Heart right ventricle (tissue), 16 donors: Measurements from ENCODE around the gene FADD. TPM values are rescaled to one million over a fixed set of nuclear protein-coding genes. Genes with fewer than 3 reads are reported as not detected.

Experiments used
- ATAC-seq, 8 donors: fragments of 200-7000 bp; cut with Tn5 transposase; one replicate each; pipeline ENCODE4 v1.9.1; 2020; ENCODE audit warnings: mild to moderate bottlenecking in 8 of 8, moderate library complexity in 8 of 8, moderate number of reproducible peaks in 1 of 8
- DNase-seq, 2 donors: peaks; one replicate each; pipeline ENCODE4 v3.0.0-alpha.2; 2020
- H3K27ac ChIP-seq, 10 donors: fragments of 200-600 bp; sonication (generic) in 2 of 10; one replicate each; pipeline versions ENCODE4 v1.5.0 to v1.8.0; 2020 to 2022; ENCODE audit warnings: mild to moderate bottlenecking in 3 of 10
- H3K27me3 ChIP-seq, 7 donors: fragments of 200-600 bp; one replicate each; pipeline ENCODE4 v1.8.0; 2021 to 2022; ENCODE audit warnings: mild to moderate bottlenecking in 2 of 7
- H3K36me3 ChIP-seq, 9 donors: fragments of 200-600 bp; sonication (generic) in 1 of 9; one replicate each; pipeline versions ENCODE4 v1.5.0 to v1.8.0; 2020 to 2022; ENCODE audit warnings: mild to moderate bottlenecking in 2 of 9
- H3K4me1 ChIP-seq, 9 donors: fragments of 200-600 bp; sonication (generic) in 1 of 9; one replicate each; pipeline versions ENCODE4 v1.5.0 to v1.8.0; 2020 to 2022; ENCODE audit warnings: mild to moderate bottlenecking in 4 of 9
- H3K4me3 ChIP-seq, 10 donors: fragments of 200-600 bp; sonication (generic) in 2 of 10; one replicate each; pipeline versions ENCODE4 v1.5.0 to v1.8.0; 2020 to 2022; ENCODE audit warnings: mild to moderate bottlenecking in 7 of 10, moderate library complexity in 2 of 10
- H3K9me3 ChIP-seq, 11 donors: fragments of 200-600 bp in 10 of 11; sonication (generic) in 2 of 11; one replicate each; pipeline versions ENCODE4 v1.5.0 to v1.8.0; 2013 to 2022; ENCODE audit warnings: mild to moderate bottlenecking in 2 of 11, control low read depth in 1 of 11, moderate library complexity in 1 of 11
- WGBS, 2 donors: extraction: QIAGEN DNeasy Blood & Tissue Kit; methylation state at CpG; one replicate each; pipeline ENCODE4 v1.1.7; 2013; ENCODE audit warnings: inconsistent platforms in 1 of 2; 5-methylcytosine and 5-hydroxymethylcytosine counted together
- intact Hi-C, 10 donors: fragments of 100-400 bp; cut with DNase I; formaldehyde crosslinking; loops; one replicate each; pipeline versions ENCODE4 v1.11.1 to v1.14.2; 2022
- polyA plus RNA-seq, 2 donors: library from polyadenylated mRNA; stranded (reverse); fragments of 200-250 nt; gene quantifications; one replicate each; pipeline ENCODE4 v1.2.3, GENCODE V29; 2013
- total RNA-seq, 10 donors: library from RNA; stranded (reverse); fragmentation: NEBNext Ultra II Directional in 3 of 10; extraction: Animal tissue kit (Norgen Biotek cat#: 25700) in 3 of 10; gene quantifications; one replicate each; pipeline versions ENCODE4 v1.2.1 to v1.2.4, GENCODE V29; 2021 to 2023
- TF ChIP-seq, protein P1 (sequence below), 9 donors: fragments of 200-600 bp; sonication (generic) in 2 of 9; IDR thresholded peaks; one replicate each; pipeline versions ENCODE4 v1.5.0 to v1.8.0; 2021 to 2022; ENCODE audit warnings: antibody characterized with exemption in 9 of 9, mild to moderate bottlenecking in 5 of 9, moderate library complexity in 1 of 9
- donor health status: Arrhythmogenic right ventricular cardiomyopathy.
- donor health status: ischemic (EF 13 %, LVEDD 7.1; RV severe dilation, severe dysfunction).
- donor health status: healthy with polysubstance abuse.
- donor health status: DM: no; HTN: yes; CAD: no.
- donor health status: DM: no; HTN: no; CAD: no.
- donor health status: ischemic (EF 25% LVEDD 6.9; RV normal size, moderate dysfunction).
- donor health status: ischemic (EF 25% LVEDD 5.7; RV mildly dilated, moderate dysfunction).
- donor health status: healthy.
- donor health status: DM: yes; HTN: yes; CAD: no.
- donor health status: Ischemic cardiomyopathy.
- donor health status: ischemic (EF 35%, LVEDD 5.7; RV mildly dilated, moderate dysfunction).
- donor health status: nonischemic (EF 11% LVEDD 7.7; RV severe dilation, severe dysfunction).
- donor health status: DM: yes; HTN: yes; CAD: no.
- donor health status: PGD.
- donor health status: ischemic (EF 29% LVEDD 5.4; RV normal size, mild dysfunction).
- donor health status: nonischemic (EF 23%, LVEDD 6.1; RV moderate dilation, normal function).

Gene FADD
- total and polyA plus RNA-seq, 12 donors, result 4.8 to 16.9 (median 9.0) TPM

DNA sequence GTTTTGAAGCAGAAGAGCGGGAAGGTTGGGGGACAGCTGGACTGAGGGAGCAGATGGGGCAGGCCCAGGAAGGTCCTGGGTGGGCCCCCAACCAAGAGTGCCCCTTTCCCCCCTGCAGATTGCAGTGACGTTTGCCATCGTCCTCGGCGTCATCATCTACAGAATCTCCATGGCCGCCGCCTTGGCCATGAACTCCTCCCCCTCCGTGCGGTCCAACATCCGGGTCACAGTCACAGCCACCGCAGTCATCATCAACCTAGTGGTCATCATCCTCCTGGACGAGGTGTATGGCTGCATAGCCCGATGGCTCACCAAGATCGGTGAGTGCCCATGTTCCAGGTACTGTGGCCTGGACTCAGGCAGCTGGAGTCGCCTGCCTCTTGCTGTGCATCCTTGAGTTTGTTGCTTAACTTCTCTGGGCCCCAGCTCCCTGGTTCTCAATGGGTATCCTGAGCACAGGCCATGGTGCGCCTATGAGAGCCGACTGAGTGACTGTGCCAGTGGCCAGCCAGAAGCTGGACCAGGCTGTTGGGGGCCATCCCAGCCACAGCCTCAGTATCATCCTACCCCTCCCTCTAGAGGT lies 42.0 kb upstream of the FADD start:
- intact Hi-C loops, result no loop called here
- no peaks in the 10 kb centered on the region for H3K9me3 ChIP-seq
- no peak overlapping the region for H3K27ac ChIP-seq
- ATAC-seq, result no peak
- peaks cover 0 to 7% (median 0%) of the 10 kb centered on the region in 7 donors for H3K27me3 ChIP-seq
- TF ChIP-seq, protein P1, sequence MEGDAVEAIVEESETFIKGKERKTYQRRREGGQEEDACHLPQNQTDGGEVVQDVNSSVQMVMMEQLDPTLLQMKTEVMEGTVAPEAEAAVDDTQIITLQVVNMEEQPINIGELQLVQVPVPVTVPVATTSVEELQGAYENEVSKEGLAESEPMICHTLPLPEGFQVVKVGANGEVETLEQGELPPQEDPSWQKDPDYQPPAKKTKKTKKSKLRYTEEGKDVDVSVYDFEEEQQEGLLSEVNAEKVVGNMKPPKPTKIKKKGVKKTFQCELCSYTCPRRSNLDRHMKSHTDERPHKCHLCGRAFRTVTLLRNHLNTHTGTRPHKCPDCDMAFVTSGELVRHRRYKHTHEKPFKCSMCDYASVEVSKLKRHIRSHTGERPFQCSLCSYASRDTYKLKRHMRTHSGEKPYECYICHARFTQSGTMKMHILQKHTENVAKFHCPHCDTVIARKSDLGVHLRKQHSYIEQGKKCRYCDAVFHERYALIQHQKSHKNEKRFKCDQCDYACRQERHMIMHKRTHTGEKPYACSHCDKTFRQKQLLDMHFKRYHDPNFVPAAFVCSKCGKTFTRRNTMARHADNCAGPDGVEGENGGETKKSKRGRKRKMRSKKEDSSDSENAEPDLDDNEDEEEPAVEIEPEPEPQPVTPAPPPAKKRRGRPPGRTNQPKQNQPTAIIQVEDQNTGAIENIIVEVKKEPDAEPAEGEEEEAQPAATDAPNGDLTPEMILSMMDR (IDR thresholded peaks at IDR 0.05), result no peak
- no peaks in the 10 kb centered on the region for H3K4me1 ChIP-seq
- H3K4me3 ChIP-seq, result no peak overlapping the region
- DNase-seq, result no peak
- 91 to 96% methylated on average over 17 of the region's 17 CpGs for WGBS, 2 donors
- H3K36me3 ChIP-seq, result peaks cover 0 to 49% (median 0%) of the 10 kb centered on the region in 9 donors

DNA sequence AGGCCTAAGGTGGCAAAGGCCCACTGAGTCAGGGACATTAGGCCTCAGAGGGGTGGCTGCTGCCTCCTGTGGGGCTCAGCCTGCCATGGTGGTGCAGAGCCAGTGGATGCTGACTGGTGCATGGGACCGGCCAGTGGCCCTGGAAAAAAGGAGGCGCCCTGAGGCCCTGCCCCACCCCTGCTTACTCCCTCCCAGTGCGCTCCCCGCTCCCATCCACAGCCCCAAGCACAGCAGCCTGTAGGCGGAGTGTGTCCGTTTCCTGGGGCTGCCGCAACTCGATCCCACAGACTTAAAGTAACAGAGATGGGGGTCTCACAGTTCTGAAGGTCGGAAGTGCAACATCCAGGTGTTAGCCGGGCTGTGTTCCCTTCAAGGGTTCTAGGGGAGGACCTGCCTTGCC lies 38.4 kb upstream of the FADD start:
- peaks cover 0 to 74% (median 0%) of the 10 kb centered on the region in 9 donors for H3K36me3 ChIP-seq
- TF ChIP-seq, protein P1 (IDR thresholded peaks at IDR 0.05), result no peak
- H3K4me1 ChIP-seq, result no peaks in the 10 kb centered on the region
- 81 to 92% methylated on average over 10 of the region's 10 CpGs for WGBS, 2 donors
- H3K27ac ChIP-seq, result no peak overlapping the region
- H3K9me3 ChIP-seq, result no peaks in the 10 kb centered on the region
- intact Hi-C loops, result no loop called here
- ATAC-seq (no peak), DNase-seq (no peak)
- peaks cover 0 to 7% (median 0%) of the 10 kb centered on the region in 7 donors for H3K27me3 ChIP-seq
- no peak overlapping the region for H3K4me3 ChIP-seq

DNA sequence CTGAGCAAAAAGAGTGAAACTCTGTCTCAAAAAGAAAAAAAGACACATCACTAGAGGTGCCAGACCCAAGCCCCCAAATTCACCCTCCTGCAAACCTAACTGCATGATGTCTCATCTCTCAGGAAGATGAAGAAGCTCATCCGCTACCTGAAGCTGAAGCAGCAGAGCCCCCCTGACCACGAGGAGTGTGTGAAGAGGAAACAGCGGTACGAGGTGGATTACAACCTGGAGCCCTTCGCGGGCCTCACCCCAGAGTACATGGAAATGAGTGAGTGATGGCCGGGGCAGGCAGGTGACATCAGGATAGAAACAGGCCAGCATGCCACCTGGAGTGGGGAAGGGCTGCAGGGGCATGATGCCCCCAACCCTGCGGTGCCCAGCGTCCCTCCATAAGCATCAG lies 36.0 kb upstream of the FADD start:
- intact Hi-C loops, result no loop called here
- Histone ChIP-seq H3K4me3 (no peak overlapping the region), H3K36me3 (peaks cover 0 to 84% (median 0%) of the 10 kb centered on the region in 9 donors), H3K27ac (no peak overlapping the region), H3K9me3 (no peaks in the 10 kb centered on the region), H3K27me3 (peaks cover 0 to 7% (median 0%) of the 10 kb centered on the region in 7 donors), H3K4me1 (no peaks in the 10 kb centered on the region)
- peak in 1 of 8 donors; percentile 14 for ATAC-seq
- DNase-seq, result no peak
- 88 to 90% methylated on average over 9 of the region's 9 CpGs for WGBS, 2 donors
- TF ChIP-seq, protein P1 (IDR thresholded peaks at IDR 0.05), result no peak

DNA sequence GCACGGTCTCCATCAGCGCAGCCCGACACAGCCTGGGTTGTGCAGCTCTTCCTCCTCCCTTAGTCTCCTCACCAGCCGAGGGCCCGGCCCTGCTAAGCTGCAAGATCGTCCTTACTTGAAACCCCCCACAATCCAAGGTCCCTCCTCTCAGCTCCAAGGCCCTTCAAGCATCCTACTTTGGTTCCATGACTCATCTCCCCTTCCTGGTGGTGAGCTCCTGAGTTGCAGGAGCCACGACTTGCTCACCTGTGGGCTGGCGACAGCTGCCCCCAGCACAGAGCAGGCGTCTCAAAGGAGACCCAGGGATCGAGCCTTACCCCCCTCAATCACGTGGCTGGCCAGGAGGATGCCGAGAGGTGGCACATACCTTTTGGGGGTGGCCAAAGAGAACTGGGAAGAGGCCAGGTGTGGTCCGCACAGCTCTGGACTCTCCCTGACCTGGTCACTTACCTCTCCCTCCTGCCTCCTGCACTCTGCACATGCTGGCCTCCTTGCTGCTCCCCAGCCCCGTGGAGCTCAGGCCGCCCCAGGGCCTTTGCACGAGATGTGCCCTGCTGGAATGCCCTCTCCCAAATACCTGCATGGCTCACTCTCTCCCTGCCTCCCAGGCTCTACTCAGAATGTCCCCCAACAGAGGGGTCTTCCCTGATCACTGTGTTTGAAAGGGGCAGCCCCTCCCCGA lies 35.2 kb upstream of the FADD start:
- 88 to 94% methylated on average over 17 of the region's 17 CpGs for WGBS, 2 donors
- H3K36me3 ChIP-seq, result peaks cover 0 to 80% (median 0%) of the 10 kb centered on the region in 9 donors

More for the DNA sequence above, 35.2 kb upstream of the FADD start:
- no peaks in the 10 kb centered on the region for H3K4me1 ChIP-seq
- H3K4me3 ChIP-seq, result no peak overlapping the region
- no peaks in the 10 kb centered on the region for H3K9me3 ChIP-seq
- intact Hi-C loops, result no loop called here
- H3K27me3 ChIP-seq, result peaks cover 0 to 7% (median 0%) of the 10 kb centered on the region in 7 donors
- TF ChIP-seq, protein P1 (IDR thresholded peaks at IDR 0.05), result no peak
- DNase-seq, result no peak
- H3K27ac ChIP-seq, result no peak overlapping the region
- no peak for ATAC-seq
